ENCODE results near the gene FRMPD2. TPM values are rescaled to one million over a fixed set of nuclear protein-coding genes. Genes with fewer than 3 reads are reported as not detected.

Gene FRMPD2
- total and polyA plus RNA-seq, 2 experiments from 2014 or later: not detected

DNA sequence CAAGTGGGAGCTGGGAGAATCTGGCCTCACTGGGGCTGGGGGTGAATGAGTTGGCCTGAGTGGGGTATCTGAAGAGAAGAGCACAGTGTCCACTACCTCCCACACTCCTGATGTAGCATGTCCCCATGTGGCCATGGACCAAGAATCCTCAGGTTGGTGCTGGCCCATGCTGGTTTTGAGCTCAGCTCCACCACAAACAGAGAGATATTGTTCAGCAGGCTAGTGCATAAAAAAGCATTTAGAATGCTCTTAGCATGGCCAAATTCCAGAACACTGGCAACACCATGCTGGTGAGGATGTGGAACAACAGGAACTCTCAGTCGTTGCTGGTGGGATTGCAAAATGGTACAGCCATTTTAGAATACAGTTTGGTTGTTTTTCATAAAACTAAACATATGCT, 61.4 kb downstream of the FRMPD2 start:
- Mint-ChIP-seq H3K4me1 (peaks cover 8% of the 10 kb centered on the region), H3K9me3 (no peaks in the 10 kb centered on the region; the same call in 2 of the 3 replicates), H3K27me3 (ENCODE audit: insufficient read depth, low read depth, poor library complexity) (no peaks in the 10 kb centered on the region), H3K4me3 (no peak overlapping the region), H3K27ac (no peak overlapping the region), H3K36me3 (ENCODE audit: low read depth) (no peaks in the 10 kb centered on the region)
- Histone ChIP-seq H3F3A (replicated peaks; ENCODE audit: low read depth) (no peaks in the 10 kb centered on the region), H3K27me3 (ENCODE audit: insufficient read depth) (no peaks in the 10 kb centered on the region), H3K79me2 (replicated peaks; ENCODE audit: insufficient read depth) (no peaks in the 10 kb centered on the region), H3K4me2 (no peak overlapping the region), H3K4me1 (ENCODE audit: insufficient read depth) (peaks cover 2% of the 10 kb centered on the region; the same call in 1 of the 2 replicates), H3K4me3 (no peak overlapping the region), H3K9me2 (ENCODE audit: insufficient read depth) (no peaks in the 10 kb centered on the region), H3K27ac (ENCODE audit: low read depth) (no peak overlapping the region), H3K36me3 (ENCODE audit: insufficient read depth) (no peaks in the 10 kb centered on the region), H2AFZ (no peak overlapping the region), H4K20me1 (replicated peaks; ENCODE audit: insufficient read depth) (no peaks in the 10 kb centered on the region)
- DNase-seq (ENCODE audit: low spot score) (no peak), ATAC-seq (no peak)
- TF ChIP-seq EZH2phosphoT487 (IDR thresholded peaks at IDR 0.05; ENCODE audit: unreplicated experiment): no peak
- no peak for TF ChIP-seq POLR2AphosphoS5 (IDR thresholded peaks at IDR 0.05; ENCODE audit: low read depth)
- no peak for TF ChIP-seq ZNF331 (CRISPR knock-in tag; IDR thresholded peaks at IDR 0.05; ENCODE audit: low read depth)
- no peak for TF ChIP-seq CREB1 (CRISPR knock-in tag; IDR thresholded peaks at IDR 0.05; ENCODE audit: low read depth)
- no peak for TF ChIP-seq EZH2 (IDR thresholded peaks at IDR 0.05; ENCODE audit: low read depth, unreplicated experiment)
- TF ChIP-seq STAT1 (IDR thresholded peaks at IDR 0.05; ENCODE audit: unreplicated experiment): no peak
- TF ChIP-seq, protein P1, sequence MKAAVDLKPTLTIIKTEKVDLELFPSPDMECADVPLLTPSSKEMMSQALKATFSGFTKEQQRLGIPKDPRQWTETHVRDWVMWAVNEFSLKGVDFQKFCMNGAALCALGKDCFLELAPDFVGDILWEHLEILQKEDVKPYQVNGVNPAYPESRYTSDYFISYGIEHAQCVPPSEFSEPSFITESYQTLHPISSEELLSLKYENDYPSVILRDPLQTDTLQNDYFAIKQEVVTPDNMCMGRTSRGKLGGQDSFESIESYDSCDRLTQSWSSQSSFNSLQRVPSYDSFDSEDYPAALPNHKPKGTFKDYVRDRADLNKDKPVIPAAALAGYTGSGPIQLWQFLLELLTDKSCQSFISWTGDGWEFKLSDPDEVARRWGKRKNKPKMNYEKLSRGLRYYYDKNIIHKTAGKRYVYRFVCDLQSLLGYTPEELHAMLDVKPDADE (IDR thresholded peaks at IDR 0.05): no peak
- TF ChIP-seq ZNF114 (CRISPR knock-in tag; IDR thresholded peaks at IDR 0.05): no peak
- TF ChIP-seq JUNB (IDR thresholded peaks at IDR 0.05; ENCODE audit: unreplicated experiment): no peak
- TF ChIP-seq, protein P2, sequence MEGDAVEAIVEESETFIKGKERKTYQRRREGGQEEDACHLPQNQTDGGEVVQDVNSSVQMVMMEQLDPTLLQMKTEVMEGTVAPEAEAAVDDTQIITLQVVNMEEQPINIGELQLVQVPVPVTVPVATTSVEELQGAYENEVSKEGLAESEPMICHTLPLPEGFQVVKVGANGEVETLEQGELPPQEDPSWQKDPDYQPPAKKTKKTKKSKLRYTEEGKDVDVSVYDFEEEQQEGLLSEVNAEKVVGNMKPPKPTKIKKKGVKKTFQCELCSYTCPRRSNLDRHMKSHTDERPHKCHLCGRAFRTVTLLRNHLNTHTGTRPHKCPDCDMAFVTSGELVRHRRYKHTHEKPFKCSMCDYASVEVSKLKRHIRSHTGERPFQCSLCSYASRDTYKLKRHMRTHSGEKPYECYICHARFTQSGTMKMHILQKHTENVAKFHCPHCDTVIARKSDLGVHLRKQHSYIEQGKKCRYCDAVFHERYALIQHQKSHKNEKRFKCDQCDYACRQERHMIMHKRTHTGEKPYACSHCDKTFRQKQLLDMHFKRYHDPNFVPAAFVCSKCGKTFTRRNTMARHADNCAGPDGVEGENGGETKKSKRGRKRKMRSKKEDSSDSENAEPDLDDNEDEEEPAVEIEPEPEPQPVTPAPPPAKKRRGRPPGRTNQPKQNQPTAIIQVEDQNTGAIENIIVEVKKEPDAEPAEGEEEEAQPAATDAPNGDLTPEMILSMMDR (conservative IDR thresholded peaks at IDR 0.05; ENCODE audit: low read depth in 2 of 2): no peak
- TF ChIP-seq NANOG (IDR thresholded peaks at IDR 0.05; ENCODE audit: borderline replicate concordance): no peak

- no peak overlapping the region for H3K4me2 ChIP-seq
- H3K79me2 ChIP-seq (replicated peaks; ENCODE audit: insufficient read depth): no peaks in the 10 kb centered on the region
- Mint-ChIP-seq H3K4me1 (peaks cover 13% of the 10 kb centered on the region), H3K27me3 (ENCODE audit: insufficient read depth, low read depth, poor library complexity) (no peaks in the 10 kb centered on the region), H3K27ac (no peak overlapping the region), H3K4me3 (no peak overlapping the region), H3K36me3 (ENCODE audit: low read depth) (no peaks in the 10 kb centered on the region), H3K9me3 (no peaks in the 10 kb centered on the region; the same call in 2 of the 3 replicates)
- H3F3A ChIP-seq (replicated peaks; ENCODE audit: low read depth): no peaks in the 10 kb centered on the region
- H3K36me3 ChIP-seq (ENCODE audit: insufficient read depth): no peaks in the 10 kb centered on the region
- DNase-seq (ENCODE audit: low spot score) (no peak), ATAC-seq (no peak)
- no peaks in the 10 kb centered on the region for H3K9me2 ChIP-seq (ENCODE audit: insufficient read depth)
- H3K27ac ChIP-seq (ENCODE audit: low read depth): no peak overlapping the region
- H3K4me1 ChIP-seq (ENCODE audit: insufficient read depth): peaks cover 2% of the 10 kb centered on the region; the same call in 1 of the 2 replicates
- no peak overlapping the region for H3K4me3 ChIP-seq
- no peak overlapping the region for H2AFZ ChIP-seq
- H3K27me3 ChIP-seq (ENCODE audit: insufficient read depth): no peaks in the 10 kb centered on the region
- H4K20me1 ChIP-seq (replicated peaks; ENCODE audit: insufficient read depth): no peaks in the 10 kb centered on the region
- TF ChIP-seq POLR2AphosphoS5 (IDR thresholded peaks at IDR 0.05; ENCODE audit: low read depth) (no peak), JUNB (IDR thresholded peaks at IDR 0.05; ENCODE audit: unreplicated experiment) (no peak), REST (IDR thresholded peaks at IDR 0.05; ENCODE audit: unreplicated experiment) (no peak), STAT1 (IDR thresholded peaks at IDR 0.05; ENCODE audit: unreplicated experiment) (no peak), ZNF331 (CRISPR knock-in tag; IDR thresholded peaks at IDR 0.05; ENCODE audit: low read depth) (no peak), CREB1 (CRISPR knock-in tag; IDR thresholded peaks at IDR 0.05; ENCODE audit: low read depth) (no peak)
- TF ChIP-seq, protein P1 (IDR thresholded peaks at IDR 0.05): no peak
These were observed 62.7 kb downstream of the FRMPD2 start for GRCh38 chr10:48211777-48212176.

Measured in GM23338 (cell line).